Thymus (tissue), 11 donors: Measurements from ENCODE around the gene ZNF813. TPM values are rescaled to one million over a fixed set of nuclear protein-coding genes. Genes with fewer than 3 reads are reported as not detected.
"Not testable (repeated sequence)": the region's sequence is repeated elsewhere in the genome, so short reads cannot be mapped to it uniquely, and the experiment has no call there.

Experiments used
- DNase-seq, 9 donors: peaks; one replicate each; pipeline ENCODE4 v3.0.0-alpha.2; 2013; ENCODE audit warnings: low spot score in 9 of 9, low read depth in 6 of 9, missing footprints in 1 of 9
- H3K27ac ChIP-seq, 2 donors: one replicate each; pipeline ENCODE4 v1.5.1; 2013; ENCODE audit warnings: control low read depth in 1 of 2, low read depth in 1 of 2, low read length in 1 of 2, mild to moderate bottlenecking in 1 of 2, moderate library complexity in 1 of 2
- H3K27me3 ChIP-seq, 2 donors: one replicate each; pipeline ENCODE4 v1.5.1; 2013; ENCODE audit warnings: low read length in 1 of 2; ENCODE audit not compliant: control insufficient read depth in 2 of 2, insufficient read depth in 1 of 2
- H3K36me3 ChIP-seq, 2 donors: one replicate each; pipeline ENCODE4 v1.5.1; 2013; ENCODE audit warnings: low read length in 1 of 2, mild to moderate bottlenecking in 1 of 2, moderate library complexity in 1 of 2; ENCODE audit not compliant: control insufficient read depth in 2 of 2, insufficient read depth in 2 of 2
- H3K4me1 ChIP-seq, 2 donors: one replicate each; pipeline ENCODE4 v1.5.1; 2013; ENCODE audit warnings: low read length in 2 of 2; ENCODE audit not compliant: control insufficient read depth in 2 of 2, insufficient read depth in 2 of 2
- H3K4me3 ChIP-seq, 2 donors: one replicate each; pipeline ENCODE4 v1.5.1; 2013; ENCODE audit warnings: low read length in 2 of 2, control low read depth in 1 of 2, mild to moderate bottlenecking in 1 of 2
- H3K9me3 ChIP-seq, 2 donors: one replicate each; pipeline ENCODE4 v1.5.1; 2013; ENCODE audit warnings: low read length in 1 of 2, mild to moderate bottlenecking in 1 of 2; ENCODE audit not compliant: control insufficient read depth in 2 of 2, insufficient read depth in 1 of 2
- WGBS: extraction: QIAGEN DNeasy Blood & Tissue Kit; methylation state at CpG from one replicate; pipeline ENCODE4 v1.1.7; 2013; 5-methylcytosine and 5-hydroxymethylcytosine counted together
- polyA plus RNA-seq: library from polyadenylated mRNA; stranded (reverse); fragments of 200-250 nt; gene quantifications from one replicate; pipeline ENCODE4 v1.2.3, GENCODE V29; 2013
- total RNA-seq: library from RNA; stranded (reverse); fragments of 120-200 nt; gene quantifications from one replicate; pipeline ENCODE4 v1.2.4, GENCODE V29; 2013
- donor health status: healthy.

The ZNF813 gene
- total and polyA plus RNA-seq, 2 donors = 2.5 to 4.6 TPM

- DNase-seq, H3K4me3 ChIP-seq, H3K4me1 ChIP-seq, H3K27ac ChIP-seq, H3K27me3 ChIP-seq, H3K36me3 ChIP-seq, H3K9me3 ChIP-seq: not testable (repeated sequence)
- WGBS = 39% methylated on average over 7 of the region's 7 CpGs
Measured at GRCh38 chr19:53503151-53503550, 35.6 kb downstream of the ZNF813 start.

GRCh38 chr19:53503671-53504364, 36.3 kb downstream of the ZNF813 start:
- WGBS = 22% methylated on average over 12 of the region's 14 CpGs
- not testable (repeated sequence) for H3K27me3 ChIP-seq, DNase-seq, H3K9me3 ChIP-seq, H3K4me1 ChIP-seq, H3K4me3 ChIP-seq, H3K27ac ChIP-seq, H3K36me3 ChIP-seq

GRCh38 chr19:53504365-53504703, 36.8 kb downstream of the ZNF813 start:
- not testable (repeated sequence) for H3K4me1 ChIP-seq, H3K27me3 ChIP-seq, H3K36me3 ChIP-seq, H3K4me3 ChIP-seq, DNase-seq, H3K9me3 ChIP-seq, H3K27ac ChIP-seq
- WGBS = 27% methylated on average over 13 of the region's 13 CpGs

GRCh38 chr19:53504885-53505284, 37.4 kb downstream of the ZNF813 start:
- 52% methylated on average over 7 of the region's 7 CpGs for WGBS
- no peak for DNase-seq
- H3K4me3 ChIP-seq = no peak overlapping the region
- H3K27ac ChIP-seq = no peak overlapping the region
- no peaks in the 10 kb centered on the region for H3K4me1 ChIP-seq
- H3K9me3 ChIP-seq = peaks cover 0 to 4% of the 10 kb centered on the region in 2 donors
- H3K36me3 ChIP-seq = no peaks in the 10 kb centered on the region
- H3K27me3 ChIP-seq = no peaks in the 10 kb centered on the region

GRCh38 chr19:53506728-53507127, 39.2 kb downstream of the ZNF813 start:
- H3K4me3 ChIP-seq = no peak overlapping the region
- 87% methylated on average over 8 of the region's 8 CpGs for WGBS
- no peaks in the 10 kb centered on the region for H3K36me3 ChIP-seq
- no peak for DNase-seq
- no peaks in the 10 kb centered on the region for H3K4me1 ChIP-seq
- H3K9me3 ChIP-seq = no peaks in the 10 kb centered on the region
- H3K27ac ChIP-seq = no peak overlapping the region
- no peaks in the 10 kb centered on the region for H3K27me3 ChIP-seq

GRCh38 chr19:53507523-53508442, 40.2 kb downstream of the ZNF813 start:
- no peak for DNase-seq
- Histone ChIP-seq H3K36me3 (no peaks in the 10 kb centered on the region), H3K27ac (no peak overlapping the region), H3K9me3 (no peaks in the 10 kb centered on the region), H3K4me1 (no peaks in the 10 kb centered on the region), H3K27me3 (no peaks in the 10 kb centered on the region), H3K4me3 (no peak overlapping the region)
- 90% methylated on average over 17 of the region's 17 CpGs for WGBS

GRCh38 chr19:53509443-53509842, 41.9 kb downstream of the ZNF813 start:
- H3K27ac ChIP-seq = no peak overlapping the region
- no peaks in the 10 kb centered on the region for H3K27me3 ChIP-seq

GRCh38 chr19:53509845-53510244, 42.3 kb downstream of the ZNF813 start:
- H3K4me3 ChIP-seq = no peak overlapping the region
- H3K4me1 ChIP-seq = no peaks in the 10 kb centered on the region
- no peaks in the 10 kb centered on the region for H3K9me3 ChIP-seq
- 83% methylated on average over 5 of the region's 5 CpGs for WGBS
- DNase-seq = no peak
- no peaks in the 10 kb centered on the region for H3K36me3 ChIP-seq
- H3K27ac ChIP-seq = no peak overlapping the region
- H3K27me3 ChIP-seq = no peaks in the 10 kb centered on the region

More at GRCh38 chr19:53509443-53509842, 41.9 kb downstream of the ZNF813 start:
- WGBS = 82% methylated on average over 3 of the region's 3 CpGs
- DNase-seq = no peak
- Histone ChIP-seq H3K9me3 (no peaks in the 10 kb centered on the region), H3K36me3 (no peaks in the 10 kb centered on the region), H3K4me3 (no peak overlapping the region), H3K4me1 (no peaks in the 10 kb centered on the region)

- Histone ChIP-seq H3K27me3 (no peaks in the 10 kb centered on the region), H3K9me3 (no peaks in the 10 kb centered on the region), H3K4me1 (no peaks in the 10 kb centered on the region), H3K36me3 (no peaks in the 10 kb centered on the region), H3K27ac (no peak overlapping the region), H3K4me3 (no peak overlapping the region)
- 100% methylated on average over 2 of the region's 2 CpGs for WGBS
- DNase-seq = no peak
Measured at GRCh38 chr19:53511357-53511756, 43.8 kb downstream of the ZNF813 start.
